Sigmoid colon (tissue), 3 donors: ENCODE results near the gene CD84.

ENCODE experiments used
- POLR2A ChIP-seq, 2 donors: fragments of 450-650 bp; IDR thresholded peaks; one replicate each; pipeline ENCODE4 v1.6.1; 2016; ENCODE audit warnings: antibody characterized with exemption in 2 of 2, mild to moderate bottlenecking in 2 of 2, moderate library complexity in 2 of 2
- TF ChIP-seq, protein P1 (sequence below), 4 experiments: fragments of 450-650 bp in 3 of 4; fragments of 200-600 bp in 1 of 4; IDR thresholded peaks; one replicate each; pipeline ENCODE4 v1.5.1; 2016 to 2019; ENCODE audit warnings: antibody characterized with exemption in 4 of 4, mild to moderate bottlenecking in 3 of 4, moderate library complexity in 2 of 4

DNA sequence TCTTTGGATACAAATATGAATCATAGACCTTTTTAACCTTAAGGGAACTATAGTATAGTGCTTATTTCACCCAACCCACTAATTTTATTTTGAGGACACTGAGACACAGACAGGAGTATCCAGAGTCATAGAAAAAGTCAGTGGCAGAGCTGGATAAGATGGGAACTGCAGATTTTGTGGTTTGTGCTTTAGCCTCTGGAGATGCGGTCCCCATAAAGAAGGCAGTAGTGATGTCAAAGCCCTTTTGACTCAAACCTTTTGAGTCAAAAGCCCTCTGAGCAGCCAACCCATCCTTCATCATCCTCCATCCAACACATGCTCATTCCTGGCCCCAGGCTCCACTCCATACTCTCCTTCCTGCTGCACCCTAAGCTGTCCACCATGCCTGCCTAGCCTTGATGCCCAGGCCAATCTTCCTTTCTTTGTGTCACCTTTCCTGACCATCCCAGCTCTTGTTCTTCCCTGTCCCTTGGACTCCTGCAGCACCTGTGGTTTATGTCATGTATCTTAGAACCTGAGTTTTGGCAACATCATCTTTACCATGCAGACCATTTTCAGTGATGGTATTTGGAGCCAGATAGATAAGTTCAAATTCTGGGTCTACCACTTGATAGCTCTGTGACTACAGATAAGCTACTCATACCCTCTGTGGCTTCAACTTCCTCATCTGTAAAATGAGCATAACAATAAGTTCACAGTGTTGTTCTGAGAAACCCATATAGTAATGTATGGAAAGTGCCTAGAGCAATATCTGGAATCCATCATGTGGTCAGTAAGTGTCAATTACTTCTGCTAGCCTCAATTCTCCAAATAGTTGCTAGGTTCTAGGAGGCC lies 47.4 kb upstream of the CD84 start:
- TF ChIP-seq, protein P1, sequence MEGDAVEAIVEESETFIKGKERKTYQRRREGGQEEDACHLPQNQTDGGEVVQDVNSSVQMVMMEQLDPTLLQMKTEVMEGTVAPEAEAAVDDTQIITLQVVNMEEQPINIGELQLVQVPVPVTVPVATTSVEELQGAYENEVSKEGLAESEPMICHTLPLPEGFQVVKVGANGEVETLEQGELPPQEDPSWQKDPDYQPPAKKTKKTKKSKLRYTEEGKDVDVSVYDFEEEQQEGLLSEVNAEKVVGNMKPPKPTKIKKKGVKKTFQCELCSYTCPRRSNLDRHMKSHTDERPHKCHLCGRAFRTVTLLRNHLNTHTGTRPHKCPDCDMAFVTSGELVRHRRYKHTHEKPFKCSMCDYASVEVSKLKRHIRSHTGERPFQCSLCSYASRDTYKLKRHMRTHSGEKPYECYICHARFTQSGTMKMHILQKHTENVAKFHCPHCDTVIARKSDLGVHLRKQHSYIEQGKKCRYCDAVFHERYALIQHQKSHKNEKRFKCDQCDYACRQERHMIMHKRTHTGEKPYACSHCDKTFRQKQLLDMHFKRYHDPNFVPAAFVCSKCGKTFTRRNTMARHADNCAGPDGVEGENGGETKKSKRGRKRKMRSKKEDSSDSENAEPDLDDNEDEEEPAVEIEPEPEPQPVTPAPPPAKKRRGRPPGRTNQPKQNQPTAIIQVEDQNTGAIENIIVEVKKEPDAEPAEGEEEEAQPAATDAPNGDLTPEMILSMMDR (IDR thresholded peaks at IDR 0.05): no peak
- no peak for TF ChIP-seq POLR2A (IDR thresholded peaks at IDR 0.05)
